ENCODE results near the gene SETD4. TPM values are rescaled to one million over a fixed set of nuclear protein-coding genes. Genes with fewer than 3 reads are reported as not detected.

The SETD4 gene
- total and polyA plus RNA-seq, 2 donors (not counting 3 experiments of a cell fraction or from before 2014, with no cell fraction given), result 13.0 to 25.1 TPM

- Histone ChIP-seq H3K9ac (replicated peaks; ENCODE audit: extremely low read depth, insufficient read depth, low read length) (no peak overlapping the region), H2AFZ (ENCODE audit: low read depth, low read length) (no peak overlapping the region), H3K4me3 (replicated peaks in 1 of 3; ENCODE audit: insufficient read depth in 1 of 3, low read depth in 1 of 3, low read length in 3 of 3) (no peak overlapping the region), H3K36me3 (ENCODE audit: control insufficient read depth in 2 of 2, extremely low read depth in 1 of 2, insufficient read depth in 2 of 2, low read length in 2 of 2) (no peaks in the 10 kb centered on the region), H4K20me1 (replicated peaks; ENCODE audit: control insufficient read depth, extremely low read depth, insufficient read depth, low read length) (no peaks in the 10 kb centered on the region), H3K4me2 (ENCODE audit: insufficient read depth, low read length) (no peak overlapping the region), H3K9me1 (replicated peaks; ENCODE audit: control insufficient read depth, extremely low read depth, insufficient read depth, low read length) (no peaks in the 10 kb centered on the region), H3K9me3 (replicated peaks; ENCODE audit: control insufficient read depth, insufficient read depth, low read length) (peaks cover 5% of the 10 kb centered on the region), H3K4me1 (ENCODE audit: control insufficient read depth, extremely low read depth, insufficient read depth, low read length) (peaks cover 3% of the 10 kb centered on the region), H3K27ac (ENCODE audit: insufficient read depth, low read depth, low read length) (no peak overlapping the region), H3K79me2 (ENCODE audit: control insufficient read depth, insufficient read depth, low read length) (no peaks in the 10 kb centered on the region), H3K27me3 (ENCODE audit: control insufficient read depth in 2 of 2, insufficient read depth in 2 of 2, low read length in 2 of 2) (peaks cover 19 to 23% of the 10 kb centered on the region in 2 experiments)
- DNase-seq (ENCODE audit: low read depth, low spot score) (peak; percentile 50), FAIRE-seq (peak; percentile 18)
- POLR2A ChIA-PET, result no interaction called here
- dilution Hi-C loops (cut with MboI; ENCODE audit: extremely low pct_ligation_motif_present, low sequenced_read_pairs), result no loop called here
- TF ChIP-seq MYC (IDR thresholded peaks at IDR 0.05; ENCODE audit: low read depth, low read length) (no peak), POLR2AphosphoS5 (IDR thresholded peaks at IDR 0.05; ENCODE audit: insufficient read depth, low read depth, low read length) (no peak), EZH2 (IDR thresholded peaks at IDR 0.05; ENCODE audit: borderline replicate concordance, low read depth, low read length, severe bottlenecking) (no peak), MAX (IDR thresholded peaks at IDR 0.05; ENCODE audit: insufficient read depth, insufficient read length) (no peak), CTCF (IDR thresholded peaks at IDR 0.05; ENCODE audit: extremely low read depth in 1 of 2, insufficient read depth in 1 of 2, low read depth in 1 of 2, low read length in 2 of 2) (no peak), FOS (IDR thresholded peaks at IDR 0.05; ENCODE audit: borderline replicate concordance, insufficient read depth, low read length) (no peak), GATA2 (IDR thresholded peaks at IDR 0.05; ENCODE audit: insufficient read depth, insufficient read length, low read depth, low read length) (no peak)
- no TSS peak for BruUV-seq (replicated peaks)
- CTCF ChIA-PET, result interaction anchor here (1.5 kb wide), 1 partner anchor 26 kb away, joined by 4 read pairs; no protein-coding TSS in a partner anchor
- intact Hi-C loops (cut with micrococcal nuclease), result no loop called here
These were observed 37.3 kb upstream of the SETD4 start for GRCh38 chr21:36097427-36098181.

Measured in endothelial cell of umbilical vein (primary cell).